NT2/D1 (cell line): ENCODE measurements around the gene TNFSF13B.
"Not testable (repeated sequence)": the region's sequence is repeated elsewhere in the genome, so short reads cannot be mapped to it uniquely, and the experiment has no call there.

Experiments
- DNase-seq: peaks from one replicate; pipeline ENCODE4 v3.0.0-alpha.2; 2011; ENCODE audit warnings: low read depth, low spot score
- H3K27me3 ChIP-seq: 2 replicates; pipeline ENCODE4 v1.6.0; 2011; ENCODE audit warnings: mild to moderate bottlenecking; ENCODE audit not compliant: insufficient read length, insufficient read depth
- H3K36me3 ChIP-seq: 2 replicates; pipeline ENCODE4 v1.6.1; 2011; ENCODE audit warnings: mild to moderate bottlenecking, low read length, mixed read lengths; ENCODE audit not compliant: insufficient read depth, insufficient read length
- H3K4me1 ChIP-seq: 2 replicates; pipeline ENCODE4 v1.5.1; 2011; ENCODE audit not compliant: insufficient read depth, insufficient read length
- H3K4me3 ChIP-seq: 2 replicates; pipeline ENCODE4 v1.5.1; 2011; ENCODE audit warnings: low read depth; ENCODE audit not compliant: insufficient read length
- H3K9ac ChIP-seq: 2 replicates; pipeline ENCODE4 v1.6.0; 2011; ENCODE audit warnings: low read depth; ENCODE audit not compliant: insufficient read length
- H3K9me3 ChIP-seq: 2 replicates; pipeline ENCODE4 v1.5.1; 2011; ENCODE audit warnings: mild to moderate bottlenecking, low read length; ENCODE audit not compliant: insufficient read depth
- SUZ12 ChIP-seq: IDR thresholded peaks from 2 replicates; pipeline ENCODE4 v1.6.1; 2011; ENCODE audit not compliant: insufficient read length, insufficient read depth; ENCODE audit errors: extremely low read depth
- YY1 ChIP-seq: IDR thresholded peaks from 2 replicates; pipeline ENCODE4 v1.6.1; 2011; ENCODE audit not compliant: insufficient read length, insufficient read depth
- ZNF274 ChIP-seq: IDR thresholded peaks from 2 replicates; pipeline ENCODE4 v1.6.1; 2011; ENCODE audit warnings: mild to moderate bottlenecking, low read depth, low read length

TNFSF13B gene

GRCh38 chr13:108305655-108306054, 36.1 kb downstream of the TNFSF13B start:
- Histone ChIP-seq H3K4me3 (no peak overlapping the region), H3K4me1 (no peaks in the 10 kb centered on the region), H3K9ac (no peak overlapping the region), H3K36me3 (no peaks in the 10 kb centered on the region), H3K9me3 (no peaks in the 10 kb centered on the region), H3K27me3 (no peaks in the 10 kb centered on the region)
- no peak for DNase-seq
- no peak for TF ChIP-seq SUZ12
- no peak for TF ChIP-seq ZNF274
- TF ChIP-seq YY1 = no peak

GRCh38 chr13:108306860-108307259, 37.3 kb downstream of the TNFSF13B start:
- no peak for TF ChIP-seq ZNF274
- TF ChIP-seq SUZ12 = no peak
- no peak for TF ChIP-seq YY1

GRCh38 chr13:108311596-108311995, 42.1 kb downstream of the TNFSF13B start:
- not testable (repeated sequence) for DNase-seq, H3K36me3 ChIP-seq, H3K4me1 ChIP-seq, H3K9ac ChIP-seq, H3K27me3 ChIP-seq, H3K9me3 ChIP-seq, H3K4me3 ChIP-seq

More at GRCh38 chr13:108306860-108307259, 37.3 kb downstream of the TNFSF13B start:
- Histone ChIP-seq H3K36me3 (no peaks in the 10 kb centered on the region), H3K27me3 (no peaks in the 10 kb centered on the region), H3K9ac (no peak overlapping the region), H3K4me1 (no peaks in the 10 kb centered on the region), H3K4me3 (no peak overlapping the region), H3K9me3 (no peaks in the 10 kb centered on the region)
- DNase-seq = no peak

DNA sequence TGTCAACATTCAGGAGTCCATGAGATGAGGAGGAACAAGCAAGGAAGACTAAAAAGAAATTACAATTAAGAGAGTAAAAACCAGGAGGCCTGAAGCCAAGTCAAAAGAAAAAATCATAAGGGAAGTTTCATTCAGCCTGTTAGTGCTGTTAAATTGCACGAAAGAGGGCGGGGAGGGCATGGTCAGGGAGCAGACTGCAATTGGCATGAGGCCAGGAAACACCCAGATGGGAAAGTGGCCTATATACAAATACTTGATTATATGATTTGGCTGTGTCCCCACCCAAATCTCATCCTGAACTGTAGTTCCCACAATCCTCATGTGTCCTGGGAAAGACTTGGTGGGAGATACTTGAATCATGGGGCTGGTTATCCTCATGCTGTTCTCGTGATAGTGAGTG, 43.9 kb downstream of the TNFSF13B start:
- no peak for DNase-seq
- Histone ChIP-seq H3K36me3 (no peaks in the 10 kb centered on the region), H3K9me3 (no peaks in the 10 kb centered on the region; the same call in 1 of the 2 replicates), H3K27me3 (no peaks in the 10 kb centered on the region), H3K9ac (no peak overlapping the region), H3K4me3 (no peak overlapping the region), H3K4me1 (no peaks in the 10 kb centered on the region)
- TF ChIP-seq SUZ12 (no peak), ZNF274 (no peak), YY1 (no peak)

GRCh38 chr13:108315273-108315672, 45.8 kb downstream of the TNFSF13B start:
- Histone ChIP-seq H3K27me3 (no peaks in the 10 kb centered on the region), H3K9me3 (no peaks in the 10 kb centered on the region; the same call in 1 of the 2 replicates), H3K4me3 (no peak overlapping the region), H3K9ac (no peak overlapping the region), H3K36me3 (no peaks in the 10 kb centered on the region), H3K4me1 (no peaks in the 10 kb centered on the region)
- no peak for DNase-seq
- TF ChIP-seq SUZ12 = no peak
- no peak for TF ChIP-seq ZNF274
- TF ChIP-seq YY1 = no peak

DNA sequence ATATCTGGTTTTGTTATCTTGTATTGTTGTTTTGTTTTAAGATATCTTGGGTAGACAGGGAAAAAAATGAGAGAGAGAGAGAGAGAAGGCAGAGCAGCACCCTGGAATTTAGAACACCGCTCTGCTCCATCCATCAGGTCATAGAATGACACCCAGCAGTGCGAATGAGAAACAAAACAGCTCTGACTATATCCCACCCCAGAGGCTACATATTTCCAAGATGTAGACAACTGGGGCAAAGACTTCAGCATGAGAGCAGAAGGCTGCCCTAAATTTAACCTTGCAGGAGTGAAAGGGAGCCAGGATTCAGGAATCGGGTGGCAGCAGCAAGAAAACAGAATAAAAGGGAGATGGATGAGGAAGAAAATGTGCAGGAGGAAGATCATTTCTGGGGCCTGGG, 46.5 kb downstream of the TNFSF13B start:
- no peak overlapping the region for H3K4me3 ChIP-seq
- no peak for DNase-seq

GRCh38 chr13:108316413-108316812, 46.9 kb downstream of the TNFSF13B start:
- Histone ChIP-seq H3K9me3 (no peaks in the 10 kb centered on the region; the same call in 1 of the 2 replicates), H3K36me3 (no peaks in the 10 kb centered on the region), H3K4me3 (no peak overlapping the region), H3K9ac (no peak overlapping the region), H3K27me3 (no peaks in the 10 kb centered on the region), H3K4me1 (no peaks in the 10 kb centered on the region)
- no peak for DNase-seq
- no peak for TF ChIP-seq ZNF274
- no peak for TF ChIP-seq YY1
- TF ChIP-seq SUZ12 = no peak

More for the DNA sequence above, 46.5 kb downstream of the TNFSF13B start:
- Histone ChIP-seq H3K36me3 (no peaks in the 10 kb centered on the region), H3K9ac (no peak overlapping the region), H3K27me3 (no peaks in the 10 kb centered on the region), H3K4me1 (no peaks in the 10 kb centered on the region), H3K9me3 (no peaks in the 10 kb centered on the region; the same call in 1 of the 2 replicates)
- TF ChIP-seq SUZ12 (no peak), YY1 (no peak), ZNF274 (no peak)

- H3K4me1 ChIP-seq = no peaks in the 10 kb centered on the region
- H3K9me3 ChIP-seq = no peaks in the 10 kb centered on the region
- no peaks in the 10 kb centered on the region for H3K36me3 ChIP-seq
- H3K9ac ChIP-seq = no peak overlapping the region
- TF ChIP-seq ZNF274 (no peak), YY1 (no peak), SUZ12 (no peak)
- no peak overlapping the region for H3K4me3 ChIP-seq
- no peaks in the 10 kb centered on the region for H3K27me3 ChIP-seq
- DNase-seq = no peak
Measured at GRCh38 chr13:108322206-108322824, 52.8 kb downstream of the TNFSF13B start.
